PC-9 (cell line): Measurements from ENCODE around the gene KCNJ11.

ENCODE experiments used
- CTCF ChIP-seq: fragments of 200-600 bp; sonication (generic); conservative IDR thresholded peaks from 2 replicates; pipeline ENCODE4 v1.6.1; 2017; ENCODE audit warnings: mixed run types, antibody characterized with exemption, mild to moderate bottlenecking, moderate library complexity
- EZH2 ChIP-seq: fragments of 200-600 bp; sonication (generic); IDR thresholded peaks from 2 replicates; pipeline ENCODE4 v1.8.0; 2017; ENCODE audit warnings: antibody characterized with exemption, low read depth

DNA sequence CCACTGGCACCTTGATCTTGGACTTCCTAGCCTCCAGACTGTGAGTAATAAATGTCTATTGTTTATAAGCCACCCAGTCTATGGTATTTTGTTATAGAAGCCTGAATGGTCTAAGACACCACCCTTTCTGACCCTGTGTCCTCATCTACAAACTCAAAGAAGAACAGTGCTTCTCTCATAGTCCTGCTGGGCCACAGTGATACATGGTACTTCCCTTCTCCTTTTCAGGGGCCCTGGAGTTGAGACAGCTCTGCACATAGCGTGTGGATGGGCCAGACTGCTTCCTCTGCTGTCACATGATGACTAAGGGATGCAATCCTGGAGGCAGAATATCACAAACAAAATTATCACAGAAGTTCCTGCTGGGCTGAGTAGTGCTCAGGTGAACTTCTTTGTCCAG, 5.0 kb downstream of the KCNJ11 start:
- TF ChIP-seq CTCF: no peak
- TF ChIP-seq EZH2: no peak
